Cardiac fibroblast (primary cell): ENCODE measurements around the gene C2orf92.
"Not testable (repeated sequence)": the region's sequence is repeated elsewhere in the genome, so short reads cannot be mapped to it uniquely, and the experiment has no call there.

ENCODE experiments used
- DNase-seq, 2 donors: peaks; one replicate each; pipeline versions ENCODE4 v3.0.0 to v3.0.0-alpha.2; 2010; ENCODE audit warnings: low read depth in 2 of 2
- H3K4me3 ChIP-seq, 2 donors: replicated peaks in 1 of 2; 1 replicate in 1 of 2; 2 replicates in 1 of 2; pipeline ENCODE4 v1.5.1; 2011; ENCODE audit warnings: low read depth in 2 of 2, low read length in 2 of 2, mild to moderate bottlenecking in 2 of 2, moderate library complexity in 1 of 2
- CTCF ChIP-seq: IDR thresholded peaks from one replicate; pipeline ENCODE4 v1.5.1; 2011; ENCODE audit warnings: low read depth, mild to moderate bottlenecking, low read length, inconsistent platforms

The C2orf92 gene

DNA sequence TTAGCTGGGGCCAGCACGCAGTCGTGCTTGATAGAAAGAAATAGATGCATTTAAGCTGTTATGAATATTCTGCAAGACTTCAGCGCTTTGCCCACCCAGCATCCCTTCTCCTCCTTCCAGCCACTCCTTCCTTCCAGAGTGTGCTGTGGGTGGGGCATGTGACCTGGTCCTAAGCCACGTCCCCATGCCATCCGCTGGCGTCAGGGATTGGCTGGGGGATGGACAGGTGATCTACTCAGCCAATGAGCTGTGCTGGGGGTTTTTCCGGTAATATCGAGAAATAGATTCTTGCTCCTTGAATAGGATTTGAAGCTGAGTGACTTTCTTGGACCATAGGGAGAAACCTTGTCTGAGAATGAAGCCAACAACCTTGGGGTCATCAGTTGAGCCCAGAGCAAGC is 39.1 kb downstream of the C2orf92 start:
- no peak for DNase-seq
- TF ChIP-seq CTCF: no peak
- H3K4me3 ChIP-seq: no peak overlapping the region

GRCh38 chr2:97711394-97711711 is 41.8 kb downstream of the C2orf92 start:
- TF ChIP-seq CTCF: no peak
- no peak for DNase-seq

DNA sequence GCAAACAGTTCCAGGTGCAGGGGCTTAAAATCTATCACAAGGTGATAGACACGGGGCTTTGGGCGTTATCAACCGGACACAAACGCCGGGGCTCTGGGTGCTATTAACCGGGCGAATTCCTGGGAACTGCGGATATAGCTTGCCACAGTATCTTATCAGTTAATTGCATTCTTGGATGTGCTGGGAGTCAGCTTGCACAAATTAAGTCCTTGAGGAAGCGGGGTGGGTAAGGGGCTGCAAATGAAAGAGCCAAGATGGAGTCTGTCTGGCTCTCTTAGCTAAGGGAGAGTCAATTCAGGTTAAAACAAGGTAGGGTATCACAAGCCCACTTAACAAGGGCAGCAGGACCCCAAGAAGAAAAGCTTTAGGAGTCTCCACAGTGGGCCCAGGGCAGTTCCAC is 42.7 kb downstream of the C2orf92 start:
- H3K4me3 ChIP-seq, DNase-seq: not testable (repeated sequence)

More at GRCh38 chr2:97711394-97711711, 41.8 kb downstream of the C2orf92 start:
- no peak overlapping the region for H3K4me3 ChIP-seq

DNA sequence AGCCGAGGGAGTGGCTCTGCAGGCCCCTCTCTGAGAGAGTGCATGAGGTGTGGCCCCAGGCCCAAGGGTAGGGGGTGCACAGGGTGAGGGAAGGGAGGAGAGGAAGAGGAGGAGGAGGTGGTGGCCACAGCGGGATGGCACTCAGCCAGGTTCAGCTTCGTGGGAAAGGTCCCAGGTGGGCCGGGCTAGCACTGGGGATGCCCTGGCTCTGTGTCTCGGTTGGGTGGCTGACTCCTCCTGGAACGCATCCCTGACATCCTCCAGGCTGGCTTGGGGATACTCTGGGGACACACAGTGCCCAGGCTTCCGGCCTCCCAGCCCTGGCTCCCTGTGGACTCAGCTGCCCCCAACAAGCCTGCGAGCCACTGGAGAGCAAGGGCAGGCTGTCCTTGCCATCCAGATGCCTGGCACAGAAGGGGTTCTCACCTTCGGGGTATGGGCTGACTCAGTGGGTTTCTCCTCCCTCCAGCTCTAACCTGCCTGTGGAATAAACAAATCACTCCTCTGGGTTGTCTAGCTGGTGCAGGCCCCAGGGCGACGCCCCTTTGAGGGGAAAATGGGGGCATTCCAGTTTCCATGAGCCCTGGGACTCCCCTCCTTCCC is 43.3 kb downstream of the C2orf92 start:
- no peak for DNase-seq
- no peak for TF ChIP-seq CTCF
- no peak overlapping the region for H3K4me3 ChIP-seq

DNA sequence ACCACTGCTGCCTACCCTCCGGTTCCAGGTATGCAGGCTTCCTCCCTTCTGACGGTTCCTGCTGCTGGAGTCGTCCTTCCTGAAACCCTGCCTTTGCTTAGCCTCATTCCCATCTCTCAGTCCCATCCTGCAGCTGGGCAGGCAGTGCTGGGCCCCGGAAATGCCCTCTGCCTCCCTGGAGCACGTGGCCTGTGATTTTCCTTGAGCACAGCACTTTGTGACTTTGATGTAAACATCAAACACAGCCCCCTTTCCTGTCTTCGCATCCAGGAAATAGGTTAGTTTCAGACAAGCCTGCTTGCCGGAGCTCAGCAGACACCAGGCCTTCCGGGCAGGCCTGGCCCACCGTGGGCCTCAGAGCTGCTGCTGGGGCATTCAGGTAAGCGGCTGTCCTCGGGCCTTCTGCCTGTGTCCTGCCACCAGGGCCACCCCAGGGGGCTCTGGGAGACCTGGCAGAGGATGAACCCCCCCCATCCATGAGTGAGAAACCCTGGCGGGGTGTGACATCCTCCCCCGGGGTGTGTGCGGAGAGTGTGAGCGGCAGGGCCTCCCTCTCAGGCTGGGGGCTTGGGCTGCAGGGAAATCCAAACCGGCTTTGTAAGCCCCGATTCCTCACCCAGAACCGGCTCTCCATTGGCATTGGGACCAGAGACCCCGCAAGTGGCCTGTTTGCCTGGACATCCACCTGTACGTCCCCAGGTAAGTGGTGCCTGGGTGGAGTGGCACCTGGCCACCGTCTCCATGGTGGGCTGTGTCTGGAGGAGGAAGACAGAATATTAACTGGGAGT is 44.0 kb downstream of the C2orf92 start, which contains the start of gene ZAP70:
ZAP70 (plus strand) TSS at position 281 of the 788 bp plus-strand sequence. CDS start 10,461 bp downstream, outside the sequence.
- DNase-seq: no peak

GRCh38 chr2:97714084-97714949 is 44.8 kb downstream of the C2orf92 start:
- H3K4me3 ChIP-seq: no peak overlapping the region
- DNase-seq: no peak
- no peak for TF ChIP-seq CTCF

More for the DNA sequence above, 44.0 kb downstream of the C2orf92 start, which contains the start of gene ZAP70:
- no peak within 1 kb of the TSS for H3K4me3 ChIP-seq
- no peak for TF ChIP-seq CTCF
